AG08395 (cell line): ENCODE results near the gene GAREM1.

Experiments
- DNase-seq: peaks from one replicate; pipeline ENCODE4 v3.0.0; 2012; ENCODE audit warnings: mixed read lengths, low spot score

The GAREM1 gene

GRCh38 chr18:32424696-32425095, 46.0 kb downstream of the GAREM1 start:
- no peak for DNase-seq

GRCh38 chr18:32422978-32423740, 47.5 kb downstream of the GAREM1 start:
- no peak for DNase-seq

- no peak for DNase-seq
Measured at GRCh38 chr18:32422201-32422600, 48.5 kb downstream of the GAREM1 start.

GRCh38 chr18:32420084-32420750, 50.5 kb downstream of the GAREM1 start:
- DNase-seq, result no peak

GRCh38 chr18:32418148-32418547, 52.5 kb downstream of the GAREM1 start:
- no peak for DNase-seq

- no peak for DNase-seq
Measured at GRCh38 chr18:32405588-32405987, 65.1 kb downstream of the GAREM1 start.

- DNase-seq, result no peak
Measured at GRCh38 chr18:32401621-32402020, 69.1 kb downstream of the GAREM1 start.

- no peak for DNase-seq
Measured at GRCh38 chr18:32393407-32393806, 77.3 kb downstream of the GAREM1 start.

- no peak for DNase-seq
Measured at GRCh38 chr18:32391126-32391525, 79.6 kb downstream of the GAREM1 start.

- DNase-seq, result no peak
Measured at GRCh38 chr18:32389858-32390257, 80.8 kb downstream of the GAREM1 start.

- no peak for DNase-seq
Measured at GRCh38 chr18:32389191-32389590, 81.5 kb downstream of the GAREM1 start.

GRCh38 chr18:32386471-32386870, 84.2 kb downstream of the GAREM1 start:
- DNase-seq, result no peak

GRCh38 chr18:32383050-32383819, 87.4 kb downstream of the GAREM1 start:
- DNase-seq, result peak; percentile 62

- DNase-seq, result no peak
Measured at GRCh38 chr18:32381761-32382160, 88.9 kb downstream of the GAREM1 start.

GRCh38 chr18:32380559-32380958, 90.1 kb downstream of the GAREM1 start:
- no peak for DNase-seq

GRCh38 chr18:32379891-32380290, 90.8 kb downstream of the GAREM1 start:
- DNase-seq, result no peak

- DNase-seq, result peak; percentile 11
Measured at GRCh38 chr18:32378705-32379104, 92.0 kb downstream of the GAREM1 start.

- DNase-seq, result no peak
Measured at GRCh38 chr18:32373995-32374394, 96.7 kb downstream of the GAREM1 start.

- no peak for DNase-seq
Measured at GRCh38 chr18:32373505-32373904, 97.2 kb downstream of the GAREM1 start.

- DNase-seq, result no peak
Measured at GRCh38 chr18:32372381-32373061, 98.2 kb downstream of the GAREM1 start.

- DNase-seq, result no peak
Measured at GRCh38 chr18:32372047-32372380, 98.7 kb downstream of the GAREM1 start.

GRCh38 chr18:32371384-32371783, 99.3 kb downstream of the GAREM1 start:
- no peak for DNase-seq
